ENCODE measurements around the gene OTOGL.

The OTOGL gene, protein sequence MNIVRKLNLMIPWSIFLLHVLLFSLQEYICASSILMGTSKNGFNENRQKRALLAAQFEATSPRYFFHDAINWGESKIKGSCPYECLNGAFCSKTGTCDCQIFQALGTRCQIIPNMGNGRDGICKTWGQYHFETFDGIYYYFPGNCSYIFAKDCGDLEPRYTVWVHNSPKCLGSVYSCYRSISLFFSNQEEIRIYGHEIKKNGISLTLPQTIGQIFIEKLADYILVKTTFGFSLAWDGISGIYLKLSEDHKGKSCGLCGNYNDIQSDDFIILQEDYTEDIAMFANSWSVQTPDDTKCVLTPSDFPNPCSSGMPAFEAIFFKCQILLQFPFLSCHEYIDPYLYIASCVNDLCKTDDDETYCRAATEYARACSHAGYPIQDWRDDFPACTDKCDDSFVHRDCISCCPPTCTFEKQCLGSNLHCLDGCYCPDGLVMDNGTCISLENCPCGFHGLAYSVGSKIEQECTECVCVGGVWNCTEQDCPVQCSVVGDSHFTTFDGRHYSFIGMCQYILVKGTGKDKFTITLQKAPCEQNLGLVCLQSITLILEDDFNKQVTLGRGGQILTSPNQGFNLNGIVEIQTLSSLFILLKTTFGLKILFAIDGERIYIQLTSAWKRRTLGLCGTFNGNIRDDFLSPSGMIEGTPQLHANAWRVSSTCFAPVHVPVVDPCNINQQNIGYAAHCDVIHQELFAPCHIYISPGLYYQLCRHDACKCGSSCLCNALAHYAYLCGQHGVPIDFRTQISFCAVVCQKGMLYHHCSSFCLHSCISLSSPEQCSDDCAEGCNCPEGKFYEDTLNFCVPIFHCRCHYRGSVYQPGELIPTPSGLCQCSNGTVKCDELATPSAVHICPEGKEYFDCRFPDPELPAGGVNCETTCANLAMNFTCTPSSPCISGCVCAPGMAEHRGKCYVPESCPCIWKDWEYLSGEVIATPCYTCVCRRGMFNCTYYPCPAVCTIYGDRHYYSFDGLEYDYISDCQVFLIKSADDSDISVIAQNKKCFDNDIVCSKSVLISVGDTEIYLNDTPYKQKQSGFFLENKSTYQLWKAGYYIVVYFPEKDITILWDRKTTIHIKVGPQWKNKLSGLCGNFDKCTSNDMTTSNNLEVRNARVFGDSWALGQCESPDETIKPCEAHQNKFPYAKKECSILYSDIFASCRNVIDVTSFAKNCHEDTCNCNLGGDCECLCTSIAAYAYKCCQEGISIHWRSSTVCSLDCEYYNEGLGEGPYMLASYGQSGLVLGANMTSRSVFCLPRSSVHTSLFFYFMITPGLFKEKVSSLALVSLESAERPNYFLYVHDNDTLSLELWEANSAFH (N-terminal part only)

DNA sequence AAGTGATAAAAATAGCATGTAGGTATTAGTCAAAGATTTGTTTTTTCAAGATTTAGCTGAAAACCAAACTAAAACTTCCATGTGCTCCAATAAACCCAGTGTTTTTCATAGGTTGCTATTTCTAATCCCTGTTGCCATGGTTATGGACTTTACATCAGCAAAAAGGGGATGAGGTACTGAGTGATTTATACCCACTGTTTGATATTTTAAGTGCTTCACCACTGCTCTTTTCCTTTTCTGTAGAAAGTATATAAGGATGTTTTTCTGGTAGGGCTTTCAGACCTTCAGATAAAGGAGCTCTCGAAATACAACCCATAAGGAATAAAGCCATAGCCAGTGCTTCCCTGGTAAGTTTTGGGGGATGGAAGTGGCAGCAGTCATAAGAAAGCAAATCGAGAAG, at the start of gene OTOGL:
Gene OTOGL (plus strand): TSS at position 279 of the 400 bp plus-strand sequence. CDS start 109,895 bp downstream, outside the sequence.
- DNase-seq, result no peak

DNA sequence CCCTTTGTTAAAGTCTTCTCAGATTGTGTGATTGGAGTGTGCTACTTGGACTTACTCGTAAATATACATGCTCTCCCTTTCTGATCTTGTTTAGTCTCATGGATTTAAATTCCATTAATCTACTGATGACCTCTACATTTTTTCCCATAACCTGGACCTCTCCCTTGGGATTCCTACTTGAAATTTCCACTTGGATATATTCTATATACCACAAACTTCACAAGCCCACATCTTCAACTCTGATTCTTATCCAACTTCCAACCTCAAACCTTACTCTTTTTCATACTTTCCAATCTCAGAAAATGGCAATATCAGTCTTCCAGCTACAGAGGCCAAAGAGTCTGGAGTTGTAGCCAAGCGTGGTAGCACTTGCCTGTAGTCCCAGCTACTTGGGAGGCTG, 49.1 kb upstream of the OTOGL start:
- no peak for DNase-seq

DNA sequence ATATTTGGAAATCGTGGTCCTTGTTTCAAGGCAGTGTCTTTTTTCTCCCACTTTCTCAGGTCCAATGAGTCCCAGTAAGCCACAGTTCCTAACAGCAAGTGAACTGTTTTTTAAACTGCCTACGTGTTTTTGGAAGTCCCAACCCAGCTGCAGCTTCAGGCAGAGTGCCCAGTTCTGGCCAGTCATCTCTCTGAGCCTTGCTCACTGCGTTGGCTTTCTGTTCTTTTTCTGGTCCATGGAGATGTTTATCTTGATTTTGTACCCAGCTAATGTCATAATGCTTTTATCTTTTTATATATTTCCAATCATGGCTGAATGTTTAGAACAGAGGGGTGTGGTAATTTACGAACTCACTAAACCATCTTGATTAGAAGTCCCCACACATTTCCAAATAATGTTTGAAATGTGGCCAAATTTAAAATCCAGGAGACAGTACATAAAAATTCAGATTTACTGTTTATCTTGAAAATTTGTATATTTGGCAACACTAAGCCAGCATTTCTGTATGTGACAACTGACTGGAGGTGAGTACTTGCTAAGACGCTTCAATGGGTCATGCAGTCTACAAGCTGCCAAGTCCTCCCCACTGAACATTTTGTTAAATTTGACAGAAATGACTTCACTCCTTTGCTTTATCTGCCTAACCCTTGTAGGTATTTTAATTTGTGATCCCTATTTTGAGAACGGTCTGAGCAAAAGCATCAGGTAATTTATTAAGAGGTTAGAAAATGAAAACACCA, 46.1 kb upstream of the OTOGL start:
- DNase-seq, result no peak

DNA sequence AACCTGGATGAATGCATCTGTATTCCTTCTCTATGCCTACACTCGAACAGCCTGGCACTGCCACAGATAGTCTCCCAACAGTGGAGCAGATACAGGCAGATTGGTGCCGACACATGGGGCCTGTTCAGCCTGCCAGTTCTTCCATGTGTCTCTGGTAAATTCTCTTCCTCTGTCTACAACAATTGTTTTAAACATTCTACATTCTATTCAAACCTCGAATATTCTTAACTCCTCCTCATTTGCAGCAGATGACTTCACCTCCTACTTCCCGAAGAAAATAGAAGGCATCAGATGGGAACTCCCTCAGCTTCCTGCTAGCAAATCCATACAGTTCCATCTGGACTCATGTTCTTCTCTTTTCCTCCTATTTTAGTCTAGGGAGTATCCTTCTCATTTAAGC, 43.1 kb upstream of the OTOGL start:
- no peak for DNase-seq

DNA sequence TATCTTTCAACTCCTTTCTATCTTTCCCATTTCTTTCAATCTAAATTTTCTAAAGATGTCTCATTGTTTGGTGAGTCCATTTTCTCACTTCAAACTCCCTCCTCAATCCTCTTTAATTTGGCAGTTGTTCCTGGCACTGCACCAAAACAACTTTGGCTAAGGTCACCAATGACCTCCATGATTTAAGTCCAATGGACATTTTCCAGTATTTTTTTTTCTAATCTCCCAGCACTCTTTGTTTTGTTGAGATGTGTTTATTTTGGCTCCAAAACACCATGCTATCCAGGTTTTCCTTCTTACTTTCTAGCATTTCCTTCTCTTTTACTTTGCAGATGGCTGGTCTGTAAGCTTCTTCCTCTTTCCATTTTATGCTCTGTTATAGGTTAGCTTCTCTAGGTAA, 42.5 kb upstream of the OTOGL start:
- no peak for DNase-seq

DNA sequence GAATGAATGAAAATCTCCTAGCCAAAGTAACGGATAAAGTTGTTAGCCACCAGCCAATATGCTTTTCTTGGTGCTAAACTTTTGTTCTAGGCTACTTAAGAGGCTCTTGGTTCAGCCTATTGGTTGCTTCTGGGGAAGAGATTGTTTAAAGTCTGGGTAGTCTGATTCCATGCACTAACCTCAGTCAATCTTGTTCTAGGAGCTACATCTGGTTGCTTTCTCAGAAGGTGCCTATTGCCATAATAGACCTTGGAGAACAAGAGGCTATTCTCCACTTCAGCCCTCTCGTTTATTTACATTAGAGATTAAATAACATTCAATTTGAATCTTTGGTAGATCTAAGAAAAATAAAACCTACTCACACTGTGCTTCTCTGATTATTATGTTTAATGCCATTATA, 40.8 kb upstream of the OTOGL start:
- DNase-seq, result no peak

DNA sequence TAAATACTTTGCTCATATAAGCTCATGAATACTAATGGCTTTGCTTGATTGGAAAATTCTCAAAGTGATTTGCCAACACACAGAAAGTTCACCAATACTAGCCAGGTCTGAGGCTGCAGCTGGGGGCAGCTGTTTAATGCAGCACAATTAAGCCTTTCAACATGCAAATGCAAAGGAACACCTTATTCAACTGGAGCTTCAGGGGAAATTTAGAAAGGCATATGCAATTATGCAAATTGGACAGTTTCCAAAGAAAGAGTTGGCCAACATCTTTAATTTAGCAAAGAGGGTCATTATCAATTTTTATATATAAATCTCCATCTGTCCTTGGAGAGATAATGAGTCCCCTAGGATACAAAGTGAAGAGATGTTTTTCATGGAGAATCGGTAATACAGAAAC, 40.2 kb upstream of the OTOGL start:
- no peak for DNase-seq

DNA sequence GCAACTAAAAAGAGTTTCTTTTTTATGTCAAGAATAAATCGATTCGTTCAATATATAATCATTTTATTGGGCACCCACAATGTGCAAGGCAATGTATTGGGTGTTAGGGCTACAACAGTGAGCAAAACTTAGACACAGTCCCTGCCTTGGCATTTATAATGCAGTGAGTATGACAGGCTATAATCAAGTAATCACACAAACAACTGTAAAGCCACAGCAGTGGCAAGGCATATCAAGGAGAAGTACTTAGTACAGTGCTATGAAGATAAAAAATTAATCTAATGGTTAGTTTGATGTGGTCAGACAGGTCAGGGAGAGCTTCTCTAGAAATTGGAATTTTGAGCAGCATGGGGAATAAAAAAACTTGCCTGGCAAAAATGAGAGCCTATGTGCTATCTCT, 39.5 kb upstream of the OTOGL start:
- DNase-seq, result no peak

DNA sequence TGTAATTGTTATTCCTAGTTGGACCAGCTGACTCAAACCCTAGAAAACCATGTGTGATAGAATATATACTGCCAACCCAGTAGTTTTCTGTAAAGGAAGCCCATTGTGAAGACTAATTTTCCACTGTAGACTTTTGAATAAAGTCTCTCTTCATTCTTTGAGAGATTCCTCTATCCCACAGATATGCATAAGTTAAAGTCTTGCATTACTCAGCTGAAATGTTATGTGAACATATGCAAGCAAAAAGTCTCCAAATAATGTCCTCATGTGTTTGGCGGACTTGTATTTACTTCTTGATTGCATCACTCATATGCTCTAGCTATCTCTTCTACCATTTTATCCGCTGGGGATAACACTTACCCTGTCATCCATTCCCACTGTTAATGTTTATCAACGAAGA, 35.1 kb upstream of the OTOGL start:
- no peak for DNase-seq

DNA sequence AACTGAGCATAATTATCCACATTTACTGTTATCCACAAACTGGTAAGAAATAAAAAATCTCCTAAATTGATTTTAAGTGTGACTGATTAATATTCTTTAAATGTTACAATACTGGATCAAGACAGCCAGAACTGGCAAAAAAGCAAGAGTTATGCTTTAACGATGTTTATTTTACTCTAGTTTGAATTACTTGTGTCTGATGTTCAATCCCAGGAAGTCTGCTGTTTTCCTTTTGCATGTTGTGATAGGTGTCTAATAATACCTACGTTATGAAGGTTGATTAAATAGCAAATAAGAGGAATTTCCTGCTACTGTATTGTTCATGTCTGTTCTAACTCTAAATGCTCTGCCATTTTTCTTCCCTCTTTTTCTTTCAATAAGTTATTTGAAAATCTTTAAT, 34.4 kb upstream of the OTOGL start:
- no peak for DNase-seq

DNA sequence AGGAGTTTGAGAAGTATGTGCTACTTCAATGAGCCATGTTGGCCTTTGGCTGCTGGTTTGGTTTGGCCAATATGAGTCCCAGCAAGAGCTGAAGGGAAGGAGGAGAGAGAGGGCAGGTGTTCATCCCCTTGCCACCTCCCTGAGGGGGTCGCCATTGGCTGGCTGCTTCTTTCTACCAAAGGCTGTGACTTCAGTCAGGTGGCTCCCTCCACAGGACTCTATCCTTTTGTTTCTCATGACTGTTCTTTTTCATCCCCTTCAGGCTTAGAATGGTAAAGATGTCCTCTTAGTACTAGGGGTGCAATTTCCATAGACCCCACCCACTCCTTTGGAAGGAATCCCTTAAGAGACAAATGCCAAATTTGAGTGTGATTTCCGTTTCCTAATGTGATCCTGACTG, 31.2 kb upstream of the OTOGL start:
- DNase-seq, result no peak

DNA sequence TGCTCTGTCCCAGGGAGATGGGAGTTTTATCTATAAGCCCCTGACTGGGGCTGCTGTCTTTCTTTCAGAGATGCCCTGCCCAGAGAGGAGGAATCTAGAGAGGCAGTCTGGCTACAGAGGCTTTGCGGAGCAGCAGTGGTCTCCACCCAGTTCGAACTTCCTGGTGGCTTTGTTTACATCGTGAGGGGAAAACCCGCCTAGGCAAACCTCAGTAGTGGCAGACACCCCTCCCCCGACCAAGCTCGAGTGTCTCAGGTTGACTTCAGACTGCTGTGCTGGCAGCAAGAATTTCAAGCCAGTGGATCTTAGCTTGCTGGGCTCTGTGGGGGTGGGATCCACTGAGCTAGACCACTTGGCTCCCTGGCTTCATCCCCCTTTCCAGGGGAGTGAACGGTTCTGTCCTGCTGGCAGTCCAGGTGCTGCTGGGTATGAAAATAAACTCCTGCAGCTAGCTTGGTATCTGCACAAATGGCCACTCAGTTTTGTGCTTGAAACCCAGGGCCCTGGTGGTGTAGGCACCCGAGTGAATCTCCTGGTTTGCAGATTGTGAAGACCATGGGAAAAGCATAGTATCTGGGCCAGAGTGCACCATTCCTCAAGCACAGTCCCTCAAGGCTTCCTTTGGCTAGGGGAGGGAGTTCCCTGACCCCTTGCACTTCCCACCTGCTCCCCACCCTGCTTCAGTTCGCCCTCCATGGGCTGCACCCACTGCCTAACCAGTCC, 15.3 kb upstream of the OTOGL start:
- peak; percentile 55 for DNase-seq

DNA sequence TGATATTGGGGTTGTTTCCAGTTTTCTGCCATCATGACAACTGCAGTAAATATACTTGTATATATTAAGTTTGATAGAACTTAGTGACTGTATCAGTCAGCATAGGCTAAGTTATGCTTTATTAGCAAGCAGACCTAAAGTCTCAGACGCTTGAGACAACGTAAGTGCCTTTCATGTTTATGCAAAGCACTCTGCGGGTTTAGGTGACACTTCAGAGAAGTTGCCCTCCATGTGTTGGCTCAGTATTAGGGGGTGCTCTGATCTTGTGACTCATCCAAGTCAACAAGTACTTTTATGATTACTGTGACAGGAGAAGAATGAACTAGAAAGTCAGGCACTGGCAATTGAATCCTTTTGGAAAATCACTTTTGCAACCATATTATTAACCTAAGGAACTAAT, 13.3 kb upstream of the OTOGL start:
- DNase-seq, result no peak

DNA sequence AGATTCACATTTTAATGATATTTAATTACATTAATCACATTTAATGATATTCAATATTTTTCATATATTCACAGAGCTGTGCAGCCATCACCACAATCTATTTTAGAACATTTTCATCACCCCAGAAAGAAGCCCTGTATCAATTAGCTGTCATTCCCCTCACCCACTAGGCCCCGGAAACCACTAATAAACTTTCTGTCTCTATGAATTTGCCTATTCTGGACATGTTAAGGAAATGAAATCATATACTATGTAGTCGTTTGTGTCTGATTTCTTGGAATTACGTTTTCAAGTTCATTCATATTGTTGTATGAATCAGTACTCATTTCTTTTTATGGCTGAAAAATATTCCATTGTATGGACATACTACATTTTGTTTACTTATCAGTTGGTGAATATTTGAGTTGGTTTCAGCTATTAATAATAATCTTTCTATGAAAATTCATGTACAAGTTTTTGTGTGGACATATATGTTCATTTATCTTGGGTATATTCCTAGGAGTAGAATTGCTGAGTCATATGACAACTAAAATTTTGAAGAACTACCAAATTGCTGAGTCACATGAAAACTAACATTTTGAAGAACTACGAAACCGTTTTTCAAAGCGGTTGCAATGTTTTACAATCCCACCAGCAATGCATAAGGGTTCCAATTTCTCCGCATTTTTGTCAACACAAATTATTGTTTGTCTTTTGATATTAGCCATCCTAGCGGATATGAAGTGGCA, 11.7 kb upstream of the OTOGL start:
- DNase-seq, result peak; percentile 22

DNA sequence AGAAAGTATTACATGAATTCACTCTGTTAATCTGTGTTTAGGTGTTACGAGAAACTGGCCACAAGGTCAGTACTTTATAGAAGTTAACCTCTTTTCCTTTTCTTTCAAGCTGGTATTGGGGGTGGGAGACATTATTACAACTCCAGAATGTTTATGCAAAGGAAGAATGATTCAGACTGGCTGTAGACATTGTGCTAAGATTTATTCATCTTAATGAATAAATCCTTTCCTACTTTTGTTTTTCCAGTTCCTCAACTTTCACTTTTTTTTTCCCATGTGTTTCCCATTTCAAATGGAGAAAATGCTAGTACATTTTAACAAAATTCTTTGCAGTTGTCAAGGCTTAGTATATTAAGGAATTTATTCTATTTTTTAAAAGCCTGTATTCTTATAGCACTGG, 1.3 kb downstream of the OTOGL start:
- DNase-seq, result no peak

DNA sequence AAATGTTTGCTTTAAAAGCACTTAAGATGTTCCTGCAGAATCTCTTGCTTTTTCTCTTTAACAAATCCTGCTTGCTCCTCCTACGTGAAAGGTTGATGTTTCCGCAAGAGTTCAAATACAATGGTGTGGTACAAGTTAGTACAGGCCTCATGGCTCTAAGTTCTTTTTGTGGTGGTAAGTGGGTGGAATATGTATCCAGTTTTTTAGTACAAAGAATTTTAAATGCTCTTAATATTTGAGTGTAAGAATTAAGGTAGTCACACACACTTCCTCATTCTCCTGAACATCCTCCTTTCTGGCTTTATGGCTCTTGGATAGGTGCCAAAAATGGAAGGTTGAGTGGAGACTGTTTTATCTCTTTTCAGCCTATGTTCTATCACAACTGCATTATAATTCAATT, 1.8 kb downstream of the OTOGL start:
- no peak for DNase-seq

DNA sequence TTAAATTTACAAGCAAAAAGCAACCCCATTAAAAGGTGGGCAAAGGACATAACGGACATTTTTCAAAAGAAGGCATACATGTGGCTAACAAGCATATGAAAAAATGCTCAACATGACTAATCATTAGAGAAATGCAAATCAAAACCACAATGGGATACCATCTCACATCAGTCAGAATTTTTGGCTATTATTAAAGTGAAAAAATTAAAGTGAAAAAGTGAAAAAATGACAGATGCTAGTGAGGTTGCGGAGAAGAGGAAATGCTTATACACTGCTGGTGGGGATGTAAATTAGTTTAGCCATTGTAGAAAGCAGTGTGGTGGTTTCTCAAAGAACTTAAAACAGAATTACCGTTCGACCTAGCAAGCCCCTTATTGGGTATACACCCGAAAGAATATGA, 7.9 kb downstream of the OTOGL start:
- no peak for DNase-seq

DNA sequence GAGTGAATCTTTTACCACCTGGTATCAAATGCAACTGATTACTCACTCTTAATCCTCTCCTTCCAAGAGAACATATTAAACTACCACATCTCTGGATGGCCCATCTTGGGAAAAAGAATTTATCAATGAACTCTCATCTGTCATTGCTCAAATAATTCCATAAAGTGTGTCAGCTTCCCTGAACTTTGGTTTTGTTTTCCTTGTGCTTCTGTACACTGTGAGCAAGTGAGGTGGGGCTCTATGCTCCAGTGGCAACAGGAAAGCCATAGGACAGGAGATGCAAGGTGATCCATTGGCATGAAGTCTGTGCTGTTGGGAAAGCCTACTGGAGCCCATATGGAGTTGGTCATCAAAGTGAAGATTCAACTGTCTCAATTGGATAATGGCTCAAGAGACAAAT, 17.4 kb downstream of the OTOGL start:
- no peak for DNase-seq

DNA sequence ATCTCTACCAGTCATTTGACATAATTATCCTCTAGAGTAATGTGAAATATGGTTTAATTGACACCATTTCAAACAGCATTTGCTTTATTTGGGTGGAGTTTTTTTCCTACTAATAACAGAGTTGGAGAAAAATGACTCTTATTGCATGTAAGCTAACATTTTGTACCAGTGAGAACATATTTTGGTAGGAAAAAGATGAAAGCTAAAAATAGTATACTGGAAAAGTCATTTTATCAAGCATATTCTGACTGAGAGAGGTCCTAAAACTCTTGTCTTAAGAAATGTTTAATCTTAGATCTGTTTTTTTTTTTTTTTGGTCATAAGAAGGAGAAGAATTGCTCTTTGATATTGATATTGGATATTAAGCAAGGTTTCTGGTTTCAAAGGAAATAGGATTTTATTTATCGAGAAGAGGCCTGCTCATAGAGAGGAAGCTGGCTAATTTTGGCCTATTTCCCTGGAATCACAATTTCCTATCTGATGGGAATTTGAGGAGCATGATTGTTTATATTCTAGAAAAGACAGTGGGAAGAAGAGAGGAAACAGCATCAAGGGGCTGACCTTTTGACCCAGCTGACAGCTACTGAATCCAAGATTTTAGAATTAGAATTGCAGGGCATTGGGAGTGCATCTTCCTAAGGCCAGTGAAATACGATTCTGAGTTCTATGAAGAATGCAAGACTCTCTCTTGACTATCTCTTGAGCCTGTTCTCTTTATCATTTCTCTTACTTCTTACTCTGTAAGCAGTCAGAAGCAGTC, 19.4 kb downstream of the OTOGL start:
- DNase-seq, result no peak

DNA sequence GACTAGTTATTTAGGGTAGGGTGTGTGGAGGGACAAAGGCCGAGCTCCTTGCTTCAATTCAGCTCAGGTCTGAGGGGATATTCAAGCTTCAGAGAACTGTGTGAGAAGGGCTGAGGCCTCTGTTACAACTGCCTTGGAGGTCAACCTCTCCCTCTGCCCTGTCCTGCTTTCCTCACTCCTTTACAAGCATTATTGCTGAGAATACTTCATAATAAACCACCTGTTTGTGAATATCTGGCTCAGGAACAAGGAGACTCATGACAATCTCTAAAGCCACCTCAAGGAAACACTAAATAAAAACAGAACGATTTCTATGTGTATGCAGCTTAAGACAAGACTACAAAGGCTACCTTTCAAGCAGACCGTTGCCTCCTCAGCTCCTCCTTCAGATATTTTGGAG, 21.7 kb downstream of the OTOGL start:
- no peak for DNase-seq

Measured in activated CD4-positive, alpha-beta T cell treated with anti-CD3 and anti-CD28 coated beads, Interleukin-2, Interleukin-6, amounts not matched to agents 100 ng/mL and 50 ng/mL, durations not matched to agents 16 hours and 8 hours (primary cell).